ENCODE measurements around the gene ATXN10. TPM values are rescaled to one million over a fixed set of nuclear protein-coding genes. Genes with fewer than 3 reads are reported as not detected.

Gene ATXN10
- total and polyA plus RNA-seq, 7 experiments from 2014 or later: 64.2 to 105 (median 76.1) TPM

DNA sequence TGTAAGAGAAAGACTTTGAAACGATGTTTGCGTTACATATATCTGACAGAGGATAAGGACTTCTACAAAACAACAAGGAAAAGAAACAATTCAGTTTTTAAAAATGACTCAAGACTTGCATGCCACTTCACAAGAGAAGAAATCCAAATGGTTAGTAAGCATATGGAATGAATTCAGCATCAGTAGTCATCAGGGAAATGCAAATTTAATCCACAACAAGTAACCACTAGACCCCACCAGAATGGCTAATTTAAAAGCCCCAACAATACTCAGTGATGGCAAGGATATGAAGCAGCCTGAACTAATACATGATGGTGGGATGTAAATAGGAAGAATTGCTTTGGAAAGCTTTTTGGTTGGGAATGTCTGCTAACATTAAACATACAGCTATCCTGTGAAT is 142.6 kb downstream of the ATXN10 start:
- DNase-seq (no peak), ATAC-seq (no peak)
- no peak overlapping the region for H3K4me3 ChIP-seq (ENCODE audit: low read length)
- H3K27me3 Mint-ChIP-seq: no peaks in the 10 kb centered on the region
- ChIA-PET POLR2A (no interaction called here), CTCF (no interaction called here)
- peaks cover 0 to 37% (median 0%) of the 10 kb centered on the region in 3 experiments for H3K36me3 ChIP-seq (ENCODE audit: control insufficient read depth in 2 of 3, insufficient read depth in 3 of 3, low read length in 3 of 3)
- H3K27me3 ChIP-seq (ENCODE audit: control insufficient read depth in 2 of 2, insufficient read depth in 2 of 2, low read length in 2 of 2): no peaks in the 10 kb centered on the region
- no peaks in the 10 kb centered on the region for H3K9me3 Mint-ChIP-seq
- no peaks in the 10 kb centered on the region for H3K9me3 ChIP-seq (ENCODE audit: control insufficient read depth in 2 of 3, low read length in 3 of 3)
- no peak overlapping the region for H3K4me3 Mint-ChIP-seq
- no peaks in the 10 kb centered on the region for H3K4me1 ChIP-seq (ENCODE audit: control insufficient read depth in 2 of 2, insufficient read depth in 2 of 2, low read length in 2 of 2)
- H3K27ac Mint-ChIP-seq: peak overlapping the region in 1 of 9 donors; percentile 46
- intact Hi-C loops (cut with micrococcal nuclease): no loop called here
- H3K36me3 Mint-ChIP-seq: peaks cover 5 to 55% (median 17%) of the 10 kb centered on the region in 5 donors
- H3K4me1 Mint-ChIP-seq: peaks cover 0 to 6% (median 0%) of the 10 kb centered on the region in 7 donors
- no peak overlapping the region for H3K27ac ChIP-seq (ENCODE audit: low read depth, low read length)

DNA sequence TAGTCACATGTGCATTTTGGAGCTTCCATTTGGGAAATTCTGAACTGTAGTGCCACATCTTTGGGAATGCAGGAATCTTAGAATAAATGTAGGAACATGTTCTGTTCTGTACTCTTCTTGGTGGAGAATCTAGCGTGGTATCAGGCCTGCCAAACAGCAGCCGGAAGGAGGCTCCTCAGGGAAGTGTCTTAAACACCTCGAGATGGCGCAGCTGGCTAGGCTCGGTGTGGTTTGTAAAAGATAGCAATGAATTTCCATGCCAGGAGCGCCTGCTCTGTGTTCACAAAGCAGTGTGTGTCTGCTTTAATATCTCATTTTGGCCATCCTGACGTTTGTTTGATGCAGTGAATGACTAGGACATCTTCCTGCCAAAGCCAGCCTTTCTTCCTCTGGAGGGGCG is 145.1 kb downstream of the ATXN10 start:
- no peaks in the 10 kb centered on the region for H3K27me3 Mint-ChIP-seq
- peaks cover 2 to 66% (median 18%) of the 10 kb centered on the region in 5 donors for H3K36me3 Mint-ChIP-seq
- H3K9me3 ChIP-seq (ENCODE audit: control insufficient read depth in 2 of 3, low read length in 3 of 3): no peaks in the 10 kb centered on the region
- no peaks in the 10 kb centered on the region for H3K9me3 Mint-ChIP-seq
- H3K27me3 ChIP-seq (ENCODE audit: control insufficient read depth in 2 of 2, insufficient read depth in 2 of 2, low read length in 2 of 2): no peaks in the 10 kb centered on the region
- no peak for DNase-seq
- H3K27ac Mint-ChIP-seq: no peak overlapping the region
- CTCF ChIA-PET: no interaction called here
- no peak for ATAC-seq
- no peak overlapping the region for H3K4me3 ChIP-seq (ENCODE audit: low read length)
- H3K4me1 Mint-ChIP-seq: peaks cover 0 to 6% (median 0%) of the 10 kb centered on the region in 7 donors
- no peak overlapping the region for H3K27ac ChIP-seq (ENCODE audit: low read depth, low read length)
- POLR2A ChIA-PET: no interaction called here
- intact Hi-C loops (cut with micrococcal nuclease): no loop called here
- H3K36me3 ChIP-seq (ENCODE audit: control insufficient read depth in 2 of 3, insufficient read depth in 3 of 3, low read length in 3 of 3): peaks cover 0 to 25% (median 0%) of the 10 kb centered on the region in 3 experiments
- H3K4me3 Mint-ChIP-seq: no peak overlapping the region
- no peaks in the 10 kb centered on the region for H3K4me1 ChIP-seq (ENCODE audit: control insufficient read depth in 2 of 2, insufficient read depth in 2 of 2, low read length in 2 of 2)

DNA sequence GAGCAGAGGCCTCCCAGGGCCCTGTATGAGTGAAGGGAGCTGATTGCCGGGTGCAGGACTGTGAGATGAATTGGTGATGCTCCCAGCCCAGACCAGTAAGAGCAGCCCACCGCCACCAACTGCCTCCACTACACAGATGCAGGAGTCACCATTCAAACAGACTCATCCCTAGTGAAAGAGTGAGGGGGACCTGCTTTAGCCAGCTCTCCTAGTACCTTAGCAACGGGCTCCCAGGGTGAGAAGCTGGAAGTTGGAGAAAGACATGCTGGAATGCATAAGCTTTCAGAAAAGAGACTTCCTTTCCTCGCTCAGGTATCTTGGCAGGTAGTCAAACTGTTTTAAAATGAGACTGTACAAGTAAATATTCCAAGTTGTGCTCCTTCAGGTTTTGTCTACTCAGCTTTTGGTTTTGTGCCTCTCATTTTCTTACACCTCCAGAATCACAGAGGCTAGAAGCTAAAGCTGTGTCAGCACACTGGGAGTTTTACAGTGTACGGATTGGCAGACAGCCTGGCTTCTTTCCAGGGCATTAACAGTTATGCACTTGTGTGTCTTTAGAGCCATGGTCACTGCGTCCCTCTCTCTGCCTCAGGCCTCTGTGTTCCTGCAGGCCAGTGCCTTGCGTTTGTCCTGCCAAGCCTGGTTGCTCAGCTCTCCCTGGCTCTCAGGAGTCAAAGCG is 146.2 kb downstream of the ATXN10 start:
- no peak overlapping the region for H3K4me3 ChIP-seq (ENCODE audit: low read length)
- Mint-ChIP-seq H3K4me3 (no peak overlapping the region), H3K36me3 (peaks cover 0 to 67% (median 20%) of the 10 kb centered on the region in 5 donors), H3K27me3 (no peaks in the 10 kb centered on the region), H3K9me3 (no peaks in the 10 kb centered on the region), H3K27ac (no peak overlapping the region), H3K4me1 (peaks cover 0 to 5% (median 0%) of the 10 kb centered on the region in 7 donors)
- no peak overlapping the region for H3K27ac ChIP-seq (ENCODE audit: low read depth, low read length)
- H3K4me1 ChIP-seq (ENCODE audit: control insufficient read depth in 2 of 2, insufficient read depth in 2 of 2, low read length in 2 of 2): no peaks in the 10 kb centered on the region
- ChIA-PET POLR2A (no interaction called here), CTCF (no interaction called here)
- intact Hi-C loops (cut with micrococcal nuclease): no loop called here
- no peak for DNase-seq
- no peaks in the 10 kb centered on the region for H3K27me3 ChIP-seq (ENCODE audit: control insufficient read depth in 2 of 2, insufficient read depth in 2 of 2, low read length in 2 of 2)
- no peak for ATAC-seq
- no peaks in the 10 kb centered on the region for H3K9me3 ChIP-seq (ENCODE audit: control insufficient read depth in 2 of 3, low read length in 3 of 3)
- peaks cover 0 to 23% (median 0%) of the 10 kb centered on the region in 3 experiments for H3K36me3 ChIP-seq (ENCODE audit: control insufficient read depth in 2 of 3, insufficient read depth in 3 of 3, low read length in 3 of 3)

DNA sequence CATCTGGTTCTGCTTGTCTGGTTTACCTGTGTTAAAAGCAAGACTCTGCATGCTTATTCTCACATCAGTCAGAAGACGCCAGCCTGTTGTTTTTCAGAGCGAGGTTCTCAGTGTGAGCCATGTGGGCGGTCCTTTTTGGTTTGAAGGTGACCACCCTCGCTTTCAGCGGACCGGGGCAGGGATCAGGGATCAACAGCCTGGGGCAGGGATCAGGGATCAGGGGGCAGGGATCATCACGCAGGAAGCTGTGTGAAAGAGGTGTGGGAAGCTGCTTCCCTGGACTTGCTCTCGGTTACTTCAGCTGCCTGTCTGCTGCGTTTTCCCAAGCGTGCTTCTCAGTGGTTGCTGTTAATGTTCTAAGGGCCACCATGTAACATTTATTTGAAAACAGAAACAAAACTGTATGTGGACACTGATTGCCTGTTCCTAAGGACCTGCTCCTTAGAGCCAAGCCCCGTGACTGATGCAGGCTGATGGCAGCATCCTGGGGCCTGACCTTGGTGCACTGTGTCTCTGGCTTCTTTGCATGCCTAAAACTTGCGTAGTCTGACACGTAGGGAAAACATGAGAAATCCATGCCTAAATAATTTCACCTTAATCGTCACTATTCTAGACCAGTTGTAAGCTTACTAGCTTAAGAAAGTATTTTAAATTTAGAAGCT is 146.9 kb downstream of the ATXN10 start:
- intact Hi-C loops (cut with micrococcal nuclease): no loop called here
- peaks cover 0 to 67% (median 27%) of the 10 kb centered on the region in 5 donors for H3K36me3 Mint-ChIP-seq
- POLR2A ChIA-PET: no interaction called here

DNA sequence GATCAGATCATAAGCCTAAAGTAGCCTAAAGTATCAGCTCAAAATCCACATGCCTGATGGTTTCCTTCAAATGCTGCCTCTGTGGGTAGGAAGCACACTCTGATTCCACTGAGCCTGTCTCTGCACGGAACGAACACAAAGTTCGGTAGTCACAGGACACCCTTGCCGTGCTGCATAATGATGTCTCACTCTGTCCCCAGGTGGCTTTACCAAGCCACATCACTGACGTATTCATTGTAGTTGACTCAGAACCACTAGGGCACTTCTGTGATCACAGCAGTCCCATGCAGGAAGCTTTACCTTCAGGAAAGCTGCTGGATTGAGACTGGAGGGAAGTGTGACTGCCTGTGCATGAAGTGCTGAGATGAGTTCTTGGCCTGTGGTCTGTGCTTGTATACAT is 147.7 kb downstream of the ATXN10 start:
- Mint-ChIP-seq H3K4me1 (peaks cover 0 to 6% (median 0%) of the 10 kb centered on the region in 7 donors), H3K9me3 (peaks cover 0 to 3% (median 0%) of the 10 kb centered on the region in 11 donors), H3K36me3 (peaks cover 0 to 67% (median 34%) of the 10 kb centered on the region in 5 donors), H3K27ac (no peak overlapping the region), H3K27me3 (no peaks in the 10 kb centered on the region), H3K4me3 (no peak overlapping the region)
- intact Hi-C loops (cut with micrococcal nuclease): no loop called here
- POLR2A ChIA-PET: no interaction called here
- CTCF ChIA-PET: interaction anchor here (0.7 kb wide), 1 partner anchor 44 kb away, joined by 4 read pairs; no protein-coding TSS in a partner anchor
- H3K4me3 ChIP-seq (ENCODE audit: low read length): no peak overlapping the region
- ATAC-seq (no peak), DNase-seq (no peak)
- no peak overlapping the region for H3K27ac ChIP-seq (ENCODE audit: low read depth, low read length)
- H3K4me1 ChIP-seq (ENCODE audit: control insufficient read depth in 2 of 2, insufficient read depth in 2 of 2, low read length in 2 of 2): no peaks in the 10 kb centered on the region
- H3K27me3 ChIP-seq (ENCODE audit: control insufficient read depth in 2 of 2, insufficient read depth in 2 of 2, low read length in 2 of 2): no peaks in the 10 kb centered on the region
- no peaks in the 10 kb centered on the region for H3K9me3 ChIP-seq (ENCODE audit: control insufficient read depth in 2 of 3, low read length in 3 of 3)
- peaks cover 0 to 18% (median 0%) of the 10 kb centered on the region in 3 experiments for H3K36me3 ChIP-seq (ENCODE audit: control insufficient read depth in 2 of 3, insufficient read depth in 3 of 3, low read length in 3 of 3)

More for the DNA sequence above, 146.9 kb downstream of the ATXN10 start:
- no peaks in the 10 kb centered on the region for H3K27me3 Mint-ChIP-seq
- no peak overlapping the region for H3K4me3 Mint-ChIP-seq
- no peaks in the 10 kb centered on the region for H3K9me3 Mint-ChIP-seq
- no peak overlapping the region for H3K27ac ChIP-seq (ENCODE audit: low read depth, low read length)
- H3K4me1 ChIP-seq (ENCODE audit: control insufficient read depth in 2 of 2, insufficient read depth in 2 of 2, low read length in 2 of 2): no peaks in the 10 kb centered on the region
- no peaks in the 10 kb centered on the region for H3K4me1 Mint-ChIP-seq
- no peak overlapping the region for H3K4me3 ChIP-seq (ENCODE audit: low read length)
- CTCF ChIA-PET: no interaction called here
- H3K9me3 ChIP-seq (ENCODE audit: control insufficient read depth in 2 of 3, low read length in 3 of 3): no peaks in the 10 kb centered on the region
- peaks cover 0 to 23% (median 0%) of the 10 kb centered on the region in 3 experiments for H3K36me3 ChIP-seq (ENCODE audit: control insufficient read depth in 2 of 3, insufficient read depth in 3 of 3, low read length in 3 of 3)
- no peaks in the 10 kb centered on the region for H3K27me3 ChIP-seq (ENCODE audit: control insufficient read depth in 2 of 2, insufficient read depth in 2 of 2, low read length in 2 of 2)
- no peak for ATAC-seq
- H3K27ac Mint-ChIP-seq: no peak overlapping the region
- no peak for DNase-seq

DNA sequence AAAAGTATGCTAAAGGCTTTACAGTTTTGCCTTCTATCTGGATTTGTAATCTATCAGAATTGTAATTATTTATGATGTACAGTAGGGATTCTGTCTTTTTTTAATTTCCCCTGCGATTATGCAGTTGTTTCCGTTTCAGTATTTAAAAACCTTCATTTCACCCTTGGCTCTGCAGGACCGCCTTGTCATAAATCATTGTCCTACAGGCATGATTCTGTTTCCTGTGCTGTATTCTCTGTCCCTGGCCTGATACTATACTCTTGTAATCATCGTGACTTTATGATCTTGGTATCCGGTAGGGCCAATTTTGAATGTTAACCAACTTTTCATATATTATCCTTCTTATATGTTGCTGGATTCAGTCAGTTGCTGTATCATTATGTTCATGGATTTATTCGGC is 151.7 kb downstream of the ATXN10 start:
- DNase-seq: no peak
- Histone ChIP-seq H3K36me3 (ENCODE audit: control insufficient read depth in 2 of 3, insufficient read depth in 3 of 3, low read length in 3 of 3) (peaks cover 0 to 12% (median 0%) of the 10 kb centered on the region in 3 experiments), H3K27me3 (ENCODE audit: control insufficient read depth in 2 of 2, insufficient read depth in 2 of 2, low read length in 2 of 2) (no peaks in the 10 kb centered on the region), H3K27ac (ENCODE audit: low read depth, low read length) (no peak overlapping the region), H3K4me1 (ENCODE audit: control insufficient read depth in 2 of 2, insufficient read depth in 2 of 2, low read length in 2 of 2) (no peaks in the 10 kb centered on the region), H3K9me3 (ENCODE audit: control insufficient read depth in 2 of 3, low read length in 3 of 3) (no peaks in the 10 kb centered on the region), H3K4me3 (ENCODE audit: low read length) (no peak overlapping the region)
- POLR2A ChIA-PET: no interaction called here
- H3K4me1 Mint-ChIP-seq: peaks cover 0 to 12% (median 0%) of the 10 kb centered on the region in 7 donors
- no peak overlapping the region for H3K27ac Mint-ChIP-seq
- ATAC-seq: no peak
- intact Hi-C loops (cut with micrococcal nuclease): no loop called here
- no peaks in the 10 kb centered on the region for H3K27me3 Mint-ChIP-seq
- CTCF ChIA-PET: interaction anchor here (0.5 kb wide), 1 partner anchor 84 kb away, joined by 3 read pairs; no protein-coding TSS in a partner anchor
- no peak overlapping the region for H3K4me3 Mint-ChIP-seq
- H3K9me3 Mint-ChIP-seq: peaks cover 0 to 7% (median 0%) of the 10 kb centered on the region in 11 donors
- peaks cover 11 to 71% (median 52%) of the 10 kb centered on the region in 5 donors for H3K36me3 Mint-ChIP-seq

All from naive thymus-derived CD4-positive, alpha-beta T cell (primary cell).